ENCODE results near the gene HELB. TPM values are rescaled to one million over a fixed set of nuclear protein-coding genes. Genes with fewer than 3 reads are reported as not detected.

HELB gene
- polyA plus RNA-seq (1.8 and 2.6 TPM in 2 replicates), polyA minus RNA-seq (5.6 and 6.5 TPM in 2 replicates)

DNA sequence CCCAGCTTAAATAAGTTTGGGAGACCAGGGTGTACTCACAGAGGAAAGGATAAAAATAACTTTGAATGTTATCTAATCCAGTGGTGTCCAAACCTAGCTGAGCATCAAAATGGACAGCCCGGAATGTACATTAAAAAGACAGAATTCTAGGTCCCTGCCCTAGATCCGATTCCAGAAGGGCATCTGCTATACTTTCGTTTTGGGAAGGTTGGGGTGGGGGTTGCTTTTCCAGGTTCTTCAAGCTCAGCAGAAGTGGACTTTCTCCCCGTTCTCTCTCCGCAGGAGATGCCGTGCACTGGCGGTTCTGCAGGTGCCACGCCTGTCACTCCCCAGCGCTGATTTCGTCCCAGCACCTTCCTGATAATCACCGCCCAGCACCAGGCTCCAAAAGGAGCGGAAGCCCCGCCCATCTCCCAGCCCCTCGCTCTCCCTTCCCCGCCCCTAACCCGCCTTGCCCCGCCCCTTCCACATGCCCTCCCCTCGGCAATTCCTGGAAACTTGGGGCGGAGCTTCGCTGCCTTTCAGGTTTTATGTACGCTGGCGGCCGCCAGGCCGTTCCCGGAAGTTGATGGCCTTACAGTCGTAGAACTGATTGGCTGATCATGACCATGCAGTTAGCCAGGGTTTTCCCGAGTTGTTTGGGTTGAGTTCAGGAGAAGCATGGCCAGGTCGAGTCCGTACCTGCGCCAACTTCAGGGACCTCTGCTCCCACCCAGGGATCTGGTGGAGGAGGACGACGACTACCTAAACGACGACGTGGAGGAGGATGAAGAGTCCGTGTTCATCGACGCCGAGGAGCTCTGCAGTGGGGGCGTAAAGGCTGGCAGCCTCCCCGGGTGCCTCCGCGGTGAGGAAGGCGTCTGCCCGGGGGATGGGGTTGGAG lies at the start of gene HELB:
TSS of gene HELB (plus strand) at position 550 of the 883 bp plus-strand sequence. CDS start at position 661, 111 bp downstream.
- no peaks in the 10 kb centered on the region for H3K9me3 ChIP-seq (ENCODE audit: low read length)
- no peaks in the 10 kb centered on the region for H3K79me2 ChIP-seq (replicated peaks; ENCODE audit: insufficient read depth, low read length)
- H3K36me3 ChIP-seq (ENCODE audit: insufficient read depth, low read length), result no peaks in the 10 kb centered on the region
- H3F3A ChIP-seq (ENCODE audit: insufficient read depth, low read length, poor library complexity, severe bottlenecking), result no peaks in the 10 kb centered on the region
- peak within 1 kb of the TSS; percentile 92 for H2AFZ ChIP-seq (ENCODE audit: low read depth, low read length)
- no peak within 1 kb of the TSS for H3K27ac ChIP-seq (ENCODE audit: low read length)
- H3K9me2 ChIP-seq (ENCODE audit: insufficient read depth, low read length), result no peaks in the 10 kb centered on the region
- H3K9ac ChIP-seq (ENCODE audit: low read length), result peak within 1 kb of the TSS; percentile 55
- H4K20me1 ChIP-seq (ENCODE audit: insufficient read depth), result no peaks in the 10 kb centered on the region
- peak within 1 kb of the TSS; percentile 70 for H3K4me2 ChIP-seq (ENCODE audit: low read length)
- H3K4me3 ChIP-seq (ENCODE audit: low read length), result peak within 1 kb of the TSS; percentile 89
- no peak for TF ChIP-seq EZH2 (IDR thresholded peaks at IDR 0.05; ENCODE audit: borderline replicate concordance, insufficient read depth, low read length, poor library complexity, severe bottlenecking)
- TF ChIP-seq MXI1 (conservative IDR thresholded peaks at IDR 0.05; ENCODE audit: poor library complexity, severe bottlenecking), result peak; percentile 78
- TF ChIP-seq, protein P1, sequence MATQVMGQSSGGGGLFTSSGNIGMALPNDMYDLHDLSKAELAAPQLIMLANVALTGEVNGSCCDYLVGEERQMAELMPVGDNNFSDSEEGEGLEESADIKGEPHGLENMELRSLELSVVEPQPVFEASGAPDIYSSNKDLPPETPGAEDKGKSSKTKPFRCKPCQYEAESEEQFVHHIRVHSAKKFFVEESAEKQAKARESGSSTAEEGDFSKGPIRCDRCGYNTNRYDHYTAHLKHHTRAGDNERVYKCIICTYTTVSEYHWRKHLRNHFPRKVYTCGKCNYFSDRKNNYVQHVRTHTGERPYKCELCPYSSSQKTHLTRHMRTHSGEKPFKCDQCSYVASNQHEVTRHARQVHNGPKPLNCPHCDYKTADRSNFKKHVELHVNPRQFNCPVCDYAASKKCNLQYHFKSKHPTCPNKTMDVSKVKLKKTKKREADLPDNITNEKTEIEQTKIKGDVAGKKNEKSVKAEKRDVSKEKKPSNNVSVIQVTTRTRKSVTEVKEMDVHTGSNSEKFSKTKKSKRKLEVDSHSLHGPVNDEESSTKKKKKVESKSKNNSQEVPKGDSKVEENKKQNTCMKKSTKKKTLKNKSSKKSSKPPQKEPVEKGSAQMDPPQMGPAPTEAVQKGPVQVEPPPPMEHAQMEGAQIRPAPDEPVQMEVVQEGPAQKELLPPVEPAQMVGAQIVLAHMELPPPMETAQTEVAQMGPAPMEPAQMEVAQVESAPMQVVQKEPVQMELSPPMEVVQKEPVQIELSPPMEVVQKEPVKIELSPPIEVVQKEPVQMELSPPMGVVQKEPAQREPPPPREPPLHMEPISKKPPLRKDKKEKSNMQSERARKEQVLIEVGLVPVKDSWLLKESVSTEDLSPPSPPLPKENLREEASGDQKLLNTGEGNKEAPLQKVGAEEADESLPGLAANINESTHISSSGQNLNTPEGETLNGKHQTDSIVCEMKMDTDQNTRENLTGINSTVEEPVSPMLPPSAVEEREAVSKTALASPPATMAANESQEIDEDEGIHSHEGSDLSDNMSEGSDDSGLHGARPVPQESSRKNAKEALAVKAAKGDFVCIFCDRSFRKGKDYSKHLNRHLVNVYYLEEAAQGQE (IDR thresholded peaks at IDR 0.05; ENCODE audit: borderline replicate concordance), result no peak
- no peak for TF ChIP-seq POLR2AphosphoS5 (IDR thresholded peaks at IDR 0.05)
- no peak for TF ChIP-seq TAF1 (IDR thresholded peaks at IDR 0.05; ENCODE audit: low read depth)
- TF ChIP-seq RAD21 (conservative IDR thresholded peaks at IDR 0.05), result peak; percentile 28
- peak; percentile 36 for TF ChIP-seq SMC3 (conservative IDR thresholded peaks at IDR 0.05; ENCODE audit: poor library complexity)
- peaks cover 6% of the 10 kb centered on the region for H3K27me3 ChIP-seq (ENCODE audit: insufficient read depth, low read depth, low read length)

DNA sequence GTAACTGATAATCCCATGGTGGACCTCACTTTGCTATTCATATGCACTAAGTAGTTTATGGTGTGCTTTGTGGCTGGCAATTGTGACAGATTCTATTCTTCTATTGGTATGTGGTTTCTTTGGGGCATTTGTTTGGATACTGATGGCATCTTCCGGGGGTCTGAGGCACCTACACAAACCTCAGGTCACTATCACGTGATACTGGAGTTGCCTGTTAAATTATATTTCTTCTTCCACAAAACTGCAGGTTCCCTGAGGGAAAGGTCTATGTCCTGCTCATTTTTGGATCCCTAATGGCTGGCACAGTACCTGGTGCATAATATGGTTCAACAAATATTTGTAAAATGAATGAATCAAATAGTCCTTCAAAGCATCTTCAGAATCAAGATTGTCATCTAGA lies 49.5 kb upstream of the HELB start:
- Histone ChIP-seq H3K79me2 (replicated peaks; ENCODE audit: insufficient read depth, low read length) (no peaks in the 10 kb centered on the region), H3K36me3 (ENCODE audit: insufficient read depth, low read length) (no peaks in the 10 kb centered on the region), H3K4me3 (ENCODE audit: low read length) (no peak overlapping the region), H3K9ac (ENCODE audit: low read length) (no peak overlapping the region), H3K9me2 (ENCODE audit: insufficient read depth, low read length) (no peaks in the 10 kb centered on the region), H3K4me2 (ENCODE audit: low read length) (no peak overlapping the region), H2AFZ (ENCODE audit: low read depth, low read length) (no peak overlapping the region), H3K9me3 (ENCODE audit: low read length) (no peaks in the 10 kb centered on the region), H4K20me1 (ENCODE audit: insufficient read depth) (no peaks in the 10 kb centered on the region), H3F3A (ENCODE audit: insufficient read depth, low read length, poor library complexity, severe bottlenecking) (no peaks in the 10 kb centered on the region), H3K27ac (ENCODE audit: low read length) (no peak overlapping the region), H3K27me3 (ENCODE audit: insufficient read depth, low read depth, low read length) (no peaks in the 10 kb centered on the region)
- TF ChIP-seq EZH2 (IDR thresholded peaks at IDR 0.05; ENCODE audit: borderline replicate concordance, insufficient read depth, low read length, poor library complexity, severe bottlenecking) (no peak), TAF1 (IDR thresholded peaks at IDR 0.05; ENCODE audit: low read depth) (no peak), SMC3 (conservative IDR thresholded peaks at IDR 0.05; ENCODE audit: poor library complexity) (no peak), RAD21 (conservative IDR thresholded peaks at IDR 0.05) (no peak), MXI1 (conservative IDR thresholded peaks at IDR 0.05; ENCODE audit: poor library complexity, severe bottlenecking) (no peak), POLR2AphosphoS5 (IDR thresholded peaks at IDR 0.05) (no peak), EP300 (conservative IDR thresholded peaks at IDR 0.05; ENCODE audit: poor library complexity, severe bottlenecking) (no peak)
- TF ChIP-seq, protein P1 (IDR thresholded peaks at IDR 0.05; ENCODE audit: borderline replicate concordance), result no peak
- TF ChIP-seq, protein P2, sequence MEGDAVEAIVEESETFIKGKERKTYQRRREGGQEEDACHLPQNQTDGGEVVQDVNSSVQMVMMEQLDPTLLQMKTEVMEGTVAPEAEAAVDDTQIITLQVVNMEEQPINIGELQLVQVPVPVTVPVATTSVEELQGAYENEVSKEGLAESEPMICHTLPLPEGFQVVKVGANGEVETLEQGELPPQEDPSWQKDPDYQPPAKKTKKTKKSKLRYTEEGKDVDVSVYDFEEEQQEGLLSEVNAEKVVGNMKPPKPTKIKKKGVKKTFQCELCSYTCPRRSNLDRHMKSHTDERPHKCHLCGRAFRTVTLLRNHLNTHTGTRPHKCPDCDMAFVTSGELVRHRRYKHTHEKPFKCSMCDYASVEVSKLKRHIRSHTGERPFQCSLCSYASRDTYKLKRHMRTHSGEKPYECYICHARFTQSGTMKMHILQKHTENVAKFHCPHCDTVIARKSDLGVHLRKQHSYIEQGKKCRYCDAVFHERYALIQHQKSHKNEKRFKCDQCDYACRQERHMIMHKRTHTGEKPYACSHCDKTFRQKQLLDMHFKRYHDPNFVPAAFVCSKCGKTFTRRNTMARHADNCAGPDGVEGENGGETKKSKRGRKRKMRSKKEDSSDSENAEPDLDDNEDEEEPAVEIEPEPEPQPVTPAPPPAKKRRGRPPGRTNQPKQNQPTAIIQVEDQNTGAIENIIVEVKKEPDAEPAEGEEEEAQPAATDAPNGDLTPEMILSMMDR (IDR thresholded peaks at IDR 0.05; ENCODE audit: poor library complexity, severe bottlenecking), result no peak
